Kidney (tissue), 14 donors: ENCODE results near the gene SLC13A1. TPM values are rescaled to one million over a fixed set of nuclear protein-coding genes. Genes with fewer than 3 reads are reported as not detected.

ENCODE experiments used
- DNase-seq, 5 donors: peaks; one replicate each; pipeline ENCODE4 v3.0.0-alpha.2; 2013 to 2020
- FAIRE-seq: peaks from 2 replicates; lab custom pipeline; 2012; peaks lifted over from hg19 to GRCh38; lab: Jason Lieb, UNC
- H3K27ac ChIP-seq, 2 donors: one replicate each; pipeline ENCODE4 v1.7.0; 2013; ENCODE audit warnings: low read depth in 2 of 2, low read length in 2 of 2, inconsistent platforms in 1 of 2
- H3K27me3 ChIP-seq: one replicate; pipeline ENCODE4 v1.7.1; 2013; ENCODE audit warnings: low read length, inconsistent platforms; ENCODE audit not compliant: control insufficient read depth, insufficient read depth
- H3K36me3 ChIP-seq, 3 donors: one replicate each; pipeline versions ENCODE4 v1.7.0 to v1.7.1; 2013; ENCODE audit warnings: low read length in 3 of 3, control low read depth in 1 of 3, inconsistent platforms in 1 of 3; ENCODE audit not compliant: insufficient read depth in 3 of 3, control insufficient read depth in 2 of 3
- H3K4me1 ChIP-seq, 3 donors: one replicate each; pipeline versions ENCODE4 v1.7.0 to v1.7.1; 2013; ENCODE audit warnings: low read length in 3 of 3, inconsistent platforms in 1 of 3, low read depth in 1 of 3; ENCODE audit not compliant: control insufficient read depth in 2 of 3, insufficient read depth in 2 of 3
- H3K4me3 ChIP-seq, 3 donors: one replicate each; pipeline versions ENCODE4 v1.7.0 to v1.8.1; 2013; ENCODE audit warnings: low read length in 3 of 3, control low read depth in 1 of 3, inconsistent platforms in 1 of 3
- H3K9ac ChIP-seq, 3 donors: one replicate each; pipeline versions ENCODE4 v1.7.0 to v1.7.1; 2013; ENCODE audit warnings: low read length in 3 of 3, control low read depth in 1 of 3, inconsistent platforms in 1 of 3
- H3K9me3 ChIP-seq, 3 donors: one replicate each; pipeline versions ENCODE4 v1.7.0 to v1.7.1; 2013; ENCODE audit warnings: low read length in 3 of 3, control low read depth in 1 of 3, inconsistent platforms in 1 of 3; ENCODE audit not compliant: control insufficient read depth in 2 of 3, insufficient read depth in 1 of 3
- CTCF ChIP-seq: IDR thresholded peaks from 3 replicates; pipeline ENCODE4 v1.5.1; 2012; ENCODE audit warnings: mild to moderate bottlenecking, moderate library complexity, borderline replicate concordance; ENCODE audit not compliant: insufficient read depth; ENCODE audit errors: extremely low read depth
- intact Hi-C: fragments of 100-400 bp; cut with DNase I; formaldehyde crosslinking; loops from one replicate; pipeline ENCODE4 v1.11.1; 2022
- polyA plus RNA-seq: library from polyadenylated mRNA; stranded (reverse); fragments of 350-450 nt; fragmentation: Illumina TruSeq; extraction: RNeasy Lipid Tissue Mini Kit (QIAGEN cat#74804); gene quantifications from one replicate; pipeline ENCODE4 v1.2.3, GENCODE V29; 2014; ENCODE audit warnings: low read depth, low replicate concordance; ENCODE audit not compliant: insufficient read depth
- total RNA-seq: library from RNA; stranded (reverse); fragmentation: NEBNext Ultra II Directional; extraction: Animal tissue kit (Norgen Biotek cat#: 25700); gene quantifications from one replicate; pipeline ENCODE4 v1.2.1, GENCODE V29; 2021
- donor health status: control.
- donor health status: control.
- donor health status: control.
- donor health status: control.
- donor health status: control.
- donor health status: DM: yes; HTN: yes; CAD: no.
- donor health status: Normal renal cell carcinoma (clear cell type).

The SLC13A1 gene
- total and polyA plus RNA-seq, 2 donors from 2014 or later, result 10.1 to 17.0 TPM

GRCh38 chr7:123112833-123113232 is 86.9 kb downstream of the SLC13A1 start:
- Histone ChIP-seq H3K4me1 (no peaks in the 10 kb centered on the region), H3K36me3 (peaks cover 0 to 2% (median 0%) of the 10 kb centered on the region in 3 donors), H3K9ac (no peak overlapping the region), H3K9me3 (peaks cover 0 to 6% (median 0%) of the 10 kb centered on the region in 3 donors), H3K27me3 (no peaks in the 10 kb centered on the region), H3K27ac (no peak overlapping the region), H3K4me3 (no peak overlapping the region)
- DNase-seq, result no peak
- intact Hi-C loops, result no loop called here
- FAIRE-seq, result no peak
- TF ChIP-seq CTCF, result no peak

DNA sequence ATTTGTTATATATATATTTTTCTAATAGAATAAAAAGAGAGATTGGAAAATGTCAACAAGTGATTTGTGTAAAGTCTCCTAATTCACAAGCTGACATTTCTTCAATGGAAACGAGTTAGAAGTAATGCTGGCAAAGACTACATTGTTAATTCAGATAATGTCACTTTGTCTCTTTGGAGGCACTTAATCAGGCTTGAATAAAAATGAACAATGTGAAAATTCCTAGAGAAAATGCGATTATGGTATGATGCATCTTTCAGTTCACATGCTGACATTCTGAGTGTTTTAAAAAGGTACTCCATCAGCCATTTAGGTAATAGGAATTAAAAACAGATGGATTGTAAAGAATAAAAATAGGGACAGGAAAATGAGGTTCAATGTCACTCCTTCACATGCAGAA is 100.1 kb downstream of the SLC13A1 start:
- FAIRE-seq (no peak), DNase-seq (no peak)
- Histone ChIP-seq H3K4me1 (no peaks in the 10 kb centered on the region), H3K4me3 (no peak overlapping the region), H3K9me3 (no peaks in the 10 kb centered on the region), H3K9ac (no peak overlapping the region), H3K36me3 (no peaks in the 10 kb centered on the region), H3K27me3 (no peaks in the 10 kb centered on the region), H3K27ac (no peak overlapping the region)
- intact Hi-C loops, result no loop called here
- TF ChIP-seq CTCF, result no peak

GRCh38 chr7:123096976-123097375 is 102.8 kb downstream of the SLC13A1 start:
- Histone ChIP-seq H3K36me3 (no peaks in the 10 kb centered on the region), H3K9ac (no peak overlapping the region), H3K4me1 (no peaks in the 10 kb centered on the region), H3K27ac (no peak overlapping the region), H3K27me3 (no peaks in the 10 kb centered on the region), H3K9me3 (peaks cover 0 to 4% (median 0%) of the 10 kb centered on the region in 3 donors), H3K4me3 (no peak overlapping the region)
- TF ChIP-seq CTCF, result no peak
- DNase-seq (no peak), FAIRE-seq (no peak)
- intact Hi-C loops, result no loop called here

DNA sequence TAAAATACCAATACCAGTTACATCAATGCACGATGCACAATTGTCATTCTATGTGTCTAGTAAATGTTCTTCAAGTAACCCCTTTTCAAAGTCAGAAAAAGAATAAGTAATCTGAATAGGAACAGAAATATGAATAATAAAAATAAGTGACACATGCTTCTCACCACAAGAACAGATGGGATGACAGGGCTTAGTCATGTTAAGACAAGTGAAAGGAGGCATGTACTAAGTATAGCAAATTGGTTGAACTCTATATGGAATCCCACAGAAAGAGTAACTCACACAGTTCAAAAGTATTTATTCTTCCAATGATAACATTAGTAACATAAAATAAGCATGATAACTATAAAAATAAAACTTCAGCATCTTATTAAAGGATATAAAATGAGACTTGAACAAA is 103.3 kb downstream of the SLC13A1 start:
- H3K27me3 ChIP-seq, result no peaks in the 10 kb centered on the region
- no peak for DNase-seq
- intact Hi-C loops, result no loop called here
- H3K4me3 ChIP-seq, result no peak overlapping the region
- no peak for FAIRE-seq
- H3K27ac ChIP-seq, result no peak overlapping the region
- H3K9ac ChIP-seq, result no peak overlapping the region
- peaks cover 0 to 4% (median 0%) of the 10 kb centered on the region in 3 donors for H3K9me3 ChIP-seq
- no peaks in the 10 kb centered on the region for H3K36me3 ChIP-seq
- no peaks in the 10 kb centered on the region for H3K4me1 ChIP-seq
- TF ChIP-seq CTCF, result no peak
